Measurements from ENCODE around the gene KIF13A.
A peak's percentile ranks its signal among the peaks of the same experiment; 100 is the strongest.

Gene KIF13A

GRCh38 chr6:17988422-17988944 lies 1.0 kb upstream of the KIF13A start:
- TF ChIP-seq, protein P1, sequence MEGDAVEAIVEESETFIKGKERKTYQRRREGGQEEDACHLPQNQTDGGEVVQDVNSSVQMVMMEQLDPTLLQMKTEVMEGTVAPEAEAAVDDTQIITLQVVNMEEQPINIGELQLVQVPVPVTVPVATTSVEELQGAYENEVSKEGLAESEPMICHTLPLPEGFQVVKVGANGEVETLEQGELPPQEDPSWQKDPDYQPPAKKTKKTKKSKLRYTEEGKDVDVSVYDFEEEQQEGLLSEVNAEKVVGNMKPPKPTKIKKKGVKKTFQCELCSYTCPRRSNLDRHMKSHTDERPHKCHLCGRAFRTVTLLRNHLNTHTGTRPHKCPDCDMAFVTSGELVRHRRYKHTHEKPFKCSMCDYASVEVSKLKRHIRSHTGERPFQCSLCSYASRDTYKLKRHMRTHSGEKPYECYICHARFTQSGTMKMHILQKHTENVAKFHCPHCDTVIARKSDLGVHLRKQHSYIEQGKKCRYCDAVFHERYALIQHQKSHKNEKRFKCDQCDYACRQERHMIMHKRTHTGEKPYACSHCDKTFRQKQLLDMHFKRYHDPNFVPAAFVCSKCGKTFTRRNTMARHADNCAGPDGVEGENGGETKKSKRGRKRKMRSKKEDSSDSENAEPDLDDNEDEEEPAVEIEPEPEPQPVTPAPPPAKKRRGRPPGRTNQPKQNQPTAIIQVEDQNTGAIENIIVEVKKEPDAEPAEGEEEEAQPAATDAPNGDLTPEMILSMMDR (IDR thresholded peaks at IDR 0.05; ENCODE audit: poor library complexity, severe bottlenecking) = no peak
- peak overlapping the region; percentile 87 for H3K27ac ChIP-seq (ENCODE audit: poor library complexity, severe bottlenecking)
- peak overlapping the region; percentile 100 for H3K4me3 ChIP-seq (ENCODE audit: severe bottlenecking)
- no peaks in the 10 kb centered on the region for H3K9me3 ChIP-seq (ENCODE audit: severe bottlenecking)
- H3K4me1 ChIP-seq (ENCODE audit: insufficient read depth, poor library complexity, severe bottlenecking) = peaks cover 9% of the 10 kb centered on the region
- 0 out of 3 replicates have a peak, but pooled peaks have one; percentile 6 for ATAC-seq (ENCODE audit: low read depth)
- DNase-seq (ENCODE audit: low spot score) = no peak
- H3K27me3 ChIP-seq (ENCODE audit: insufficient read depth, poor library complexity, severe bottlenecking) = no peaks in the 10 kb centered on the region
- peaks cover 5% of the 10 kb centered on the region; the same call in 1 of the 2 replicates for H3K36me3 ChIP-seq (ENCODE audit: low read depth)

GRCh38 chr6:17987697-17988421 lies 424 bp upstream of the KIF13A start:
- Histone ChIP-seq H3K4me3 (ENCODE audit: severe bottlenecking) (peak overlapping the region; percentile 100), H3K36me3 (ENCODE audit: low read depth) (peaks cover 5% of the 10 kb centered on the region; the same call in 1 of the 2 replicates), H3K9me3 (ENCODE audit: severe bottlenecking) (no peaks in the 10 kb centered on the region), H3K4me1 (ENCODE audit: insufficient read depth, poor library complexity, severe bottlenecking) (peaks cover 4% of the 10 kb centered on the region), H3K27me3 (ENCODE audit: insufficient read depth, poor library complexity, severe bottlenecking) (no peaks in the 10 kb centered on the region), H3K27ac (ENCODE audit: poor library complexity, severe bottlenecking) (peak overlapping the region; percentile 87)
- ATAC-seq (ENCODE audit: low read depth) (peak; percentile 54), DNase-seq (ENCODE audit: low spot score) (no peak)
- TF ChIP-seq, protein P1 (IDR thresholded peaks at IDR 0.05; ENCODE audit: poor library complexity, severe bottlenecking) = no peak

GRCh38 chr6:17986656-17987446 lies 584 bp downstream of the KIF13A start:
- DNase-seq (ENCODE audit: low spot score) (peak; percentile 67), ATAC-seq (ENCODE audit: low read depth) (peak; percentile 37)
- H3K4me3 ChIP-seq (ENCODE audit: severe bottlenecking) = peak overlapping the region; percentile 100
- H3K27me3 ChIP-seq (ENCODE audit: insufficient read depth, poor library complexity, severe bottlenecking) = no peaks in the 10 kb centered on the region
- peaks cover 3% of the 10 kb centered on the region for H3K4me1 ChIP-seq (ENCODE audit: insufficient read depth, poor library complexity, severe bottlenecking)
- TF ChIP-seq, protein P1 (IDR thresholded peaks at IDR 0.05; ENCODE audit: poor library complexity, severe bottlenecking) = no peak
- H3K36me3 ChIP-seq (ENCODE audit: low read depth) = peaks cover 7% of the 10 kb centered on the region; the same call in 1 of the 2 replicates
- H3K9me3 ChIP-seq (ENCODE audit: severe bottlenecking) = no peaks in the 10 kb centered on the region
- peak overlapping the region; percentile 87 for H3K27ac ChIP-seq (ENCODE audit: poor library complexity, severe bottlenecking)

DNA sequence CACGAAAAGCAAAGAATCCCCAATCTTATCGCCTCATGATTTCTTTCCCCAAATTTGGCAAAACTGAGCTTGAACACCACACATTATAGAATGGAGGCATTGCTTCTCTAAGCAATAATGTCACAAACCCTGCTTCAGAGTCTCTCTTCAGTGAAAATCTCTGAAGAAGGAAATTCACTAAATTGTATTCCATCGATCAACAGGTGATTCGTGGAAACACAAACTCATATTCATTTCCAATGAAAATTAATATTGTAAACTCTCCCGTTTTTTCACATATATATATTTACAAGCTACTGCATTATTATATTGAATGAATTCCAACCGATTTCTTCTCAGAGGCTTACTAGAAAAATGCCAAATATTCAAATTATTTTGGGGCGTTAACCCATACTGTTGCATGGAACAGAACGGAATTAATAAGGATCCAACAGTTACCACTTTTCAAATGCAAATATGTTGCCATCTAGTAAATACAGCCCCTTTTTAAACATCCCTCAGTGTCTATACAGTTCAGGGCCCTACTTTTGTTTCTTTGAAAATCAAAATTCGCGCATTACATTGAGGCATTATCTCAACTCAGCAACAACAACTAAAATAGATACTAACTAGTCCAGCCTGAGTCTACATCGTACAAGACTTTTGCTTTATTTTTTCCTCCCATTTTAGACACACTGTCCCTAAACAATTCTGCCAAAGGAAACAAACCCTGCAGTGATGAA lies 1.3 kb downstream of the KIF13A start:
- ATAC-seq (ENCODE audit: low read depth) = no peak
- Histone ChIP-seq H3K9me3 (ENCODE audit: severe bottlenecking) (no peaks in the 10 kb centered on the region), H3K36me3 (ENCODE audit: low read depth) (peaks cover 11% of the 10 kb centered on the region; the same call in 1 of the 2 replicates), H3K4me1 (ENCODE audit: insufficient read depth, poor library complexity, severe bottlenecking) (peaks cover 11% of the 10 kb centered on the region), H3K4me3 (ENCODE audit: severe bottlenecking) (peak overlapping the region; percentile 100), H3K27ac (ENCODE audit: poor library complexity, severe bottlenecking) (peak overlapping the region; percentile 87), H3K27me3 (ENCODE audit: insufficient read depth, poor library complexity, severe bottlenecking) (no peaks in the 10 kb centered on the region)
- TF ChIP-seq, protein P1 (IDR thresholded peaks at IDR 0.05; ENCODE audit: poor library complexity, severe bottlenecking) = no peak
- DNase-seq (ENCODE audit: low spot score) = no peak
